Ascending aorta (tissue), 2 donors: Measurements from ENCODE around the gene LYPD3. TPM values are rescaled to one million over a fixed set of nuclear protein-coding genes. Genes with fewer than 3 reads are reported as not detected.

ENCODE experiments used
- DNase-seq, 2 donors: peaks; one replicate each; pipeline ENCODE4 v3.0.0-alpha.2; 2019; ENCODE audit warnings: low spot score in 2 of 2
- H3K27ac ChIP-seq, 2 donors: fragments of 200-600 bp; sonication (generic); one replicate each; pipeline ENCODE4 v1.5.1; 2016 to 2017; ENCODE audit warnings: mild to moderate bottlenecking in 1 of 2
- H3K27me3 ChIP-seq: fragments of 200-600 bp; sonication (generic); one replicate; pipeline ENCODE4 v1.5.1; 2017
- H3K36me3 ChIP-seq, 2 donors: fragments of 200-600 bp; sonication (generic); one replicate each; pipeline ENCODE4 v1.5.1; 2016
- H3K4me1 ChIP-seq, 2 donors: fragments of 200-600 bp; sonication (generic); one replicate each; pipeline ENCODE4 v1.5.1; 2016 to 2017; ENCODE audit warnings: mild to moderate bottlenecking in 1 of 2
- H3K4me3 ChIP-seq, 2 donors: fragments of 200-600 bp; sonication (generic); one replicate each; pipeline ENCODE4 v1.5.1; 2016 to 2017; ENCODE audit warnings: mild to moderate bottlenecking in 1 of 2
- H3K9me3 ChIP-seq, 2 donors: fragments of 200-600 bp; sonication (generic); one replicate each; pipeline ENCODE4 v1.5.1; 2016
- intact Hi-C: fragments of 100-400 bp; cut with DNase I; formaldehyde crosslinking; loops from one replicate; pipeline ENCODE4 v1.15.1; 2023
- total RNA-seq: library from RNA; depleted of rRNA; stranded (reverse); fragments of >200 nt; gene quantifications from one replicate; pipeline ENCODE4 v1.1.0, GENCODE V29; 2016
- TF ChIP-seq, protein P1 (sequence below), 3 experiments: fragments of 200-600 bp in 2 of 3; fragments of 450-650 bp in 1 of 3; sonication (generic) in 2 of 3; IDR thresholded peaks; one replicate each; pipeline ENCODE4 v1.5.1; 2016 to 2019; ENCODE audit warnings: antibody characterized with exemption in 3 of 3, mild to moderate bottlenecking in 1 of 3, moderate library complexity in 1 of 3

Gene LYPD3
- total RNA-seq, 1 donor from 2014 or later, result not detected

DNA sequence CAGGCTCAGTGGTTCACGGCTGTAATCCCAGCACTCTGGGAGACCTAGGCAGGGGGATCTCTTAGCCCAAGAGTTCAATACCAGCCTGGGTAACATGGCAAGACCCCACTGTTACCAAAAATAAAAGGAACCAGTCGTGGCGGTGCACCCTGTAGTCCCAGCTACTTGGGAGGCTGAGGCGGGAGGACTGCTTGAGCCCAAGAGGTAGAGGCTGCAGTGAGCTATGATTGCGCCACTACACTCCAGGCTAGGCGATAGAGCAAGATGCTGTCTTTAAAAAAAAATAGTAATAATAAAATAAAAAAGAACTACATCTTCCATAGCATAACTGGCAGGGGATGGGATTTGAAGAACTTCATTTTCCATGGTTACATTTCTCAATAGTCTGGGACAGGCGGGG lies 3.0 kb downstream of the LYPD3 start:
- intact Hi-C loops, result loop anchor here (2.0 kb wide), 2 partner anchors 64 to 206 kb away; partner anchors contain the start of gene ETHE1
- Histone ChIP-seq H3K4me3 (peak overlapping the region in 1 of 2 donors; percentile 69), H3K9me3 (no peaks in the 10 kb centered on the region), H3K27ac (no peak overlapping the region), H3K4me1 (peaks cover 0 to 8% of the 10 kb centered on the region in 2 donors), H3K36me3 (no peaks in the 10 kb centered on the region), H3K27me3 (no peaks in the 10 kb centered on the region)
- TF ChIP-seq, protein P1, sequence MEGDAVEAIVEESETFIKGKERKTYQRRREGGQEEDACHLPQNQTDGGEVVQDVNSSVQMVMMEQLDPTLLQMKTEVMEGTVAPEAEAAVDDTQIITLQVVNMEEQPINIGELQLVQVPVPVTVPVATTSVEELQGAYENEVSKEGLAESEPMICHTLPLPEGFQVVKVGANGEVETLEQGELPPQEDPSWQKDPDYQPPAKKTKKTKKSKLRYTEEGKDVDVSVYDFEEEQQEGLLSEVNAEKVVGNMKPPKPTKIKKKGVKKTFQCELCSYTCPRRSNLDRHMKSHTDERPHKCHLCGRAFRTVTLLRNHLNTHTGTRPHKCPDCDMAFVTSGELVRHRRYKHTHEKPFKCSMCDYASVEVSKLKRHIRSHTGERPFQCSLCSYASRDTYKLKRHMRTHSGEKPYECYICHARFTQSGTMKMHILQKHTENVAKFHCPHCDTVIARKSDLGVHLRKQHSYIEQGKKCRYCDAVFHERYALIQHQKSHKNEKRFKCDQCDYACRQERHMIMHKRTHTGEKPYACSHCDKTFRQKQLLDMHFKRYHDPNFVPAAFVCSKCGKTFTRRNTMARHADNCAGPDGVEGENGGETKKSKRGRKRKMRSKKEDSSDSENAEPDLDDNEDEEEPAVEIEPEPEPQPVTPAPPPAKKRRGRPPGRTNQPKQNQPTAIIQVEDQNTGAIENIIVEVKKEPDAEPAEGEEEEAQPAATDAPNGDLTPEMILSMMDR (IDR thresholded peaks at IDR 0.05), result no peak
- no peak for DNase-seq

DNA sequence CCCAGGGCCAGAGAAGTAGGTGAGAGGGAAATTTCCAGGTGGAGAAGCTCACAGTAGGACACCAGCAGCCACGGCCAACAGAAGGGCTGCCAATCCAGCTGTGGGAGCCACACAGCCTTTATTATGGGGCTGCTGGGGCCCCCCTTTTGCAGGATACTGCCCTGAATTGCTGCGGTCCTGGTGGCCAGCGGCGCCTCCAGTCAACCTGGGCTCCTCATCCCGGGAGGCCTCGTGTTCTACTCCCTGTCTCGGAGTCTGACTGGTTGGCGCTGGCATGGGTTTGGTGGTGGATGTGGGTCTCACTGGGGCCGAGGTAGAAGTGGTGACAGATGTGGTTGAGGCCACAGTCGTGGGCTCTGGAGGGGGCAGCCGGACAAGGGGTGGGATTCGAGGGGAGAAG lies 4.1 kb downstream of the LYPD3 start:
- Histone ChIP-seq H3K4me3 (no peak overlapping the region), H3K9me3 (no peaks in the 10 kb centered on the region), H3K27ac (no peak overlapping the region), H3K4me1 (peaks cover 0 to 8% of the 10 kb centered on the region in 2 donors), H3K36me3 (no peaks in the 10 kb centered on the region), H3K27me3 (no peaks in the 10 kb centered on the region)
- no peak for DNase-seq
- TF ChIP-seq, protein P1 (IDR thresholded peaks at IDR 0.05), result no peak
- intact Hi-C loops, result no loop called here

DNA sequence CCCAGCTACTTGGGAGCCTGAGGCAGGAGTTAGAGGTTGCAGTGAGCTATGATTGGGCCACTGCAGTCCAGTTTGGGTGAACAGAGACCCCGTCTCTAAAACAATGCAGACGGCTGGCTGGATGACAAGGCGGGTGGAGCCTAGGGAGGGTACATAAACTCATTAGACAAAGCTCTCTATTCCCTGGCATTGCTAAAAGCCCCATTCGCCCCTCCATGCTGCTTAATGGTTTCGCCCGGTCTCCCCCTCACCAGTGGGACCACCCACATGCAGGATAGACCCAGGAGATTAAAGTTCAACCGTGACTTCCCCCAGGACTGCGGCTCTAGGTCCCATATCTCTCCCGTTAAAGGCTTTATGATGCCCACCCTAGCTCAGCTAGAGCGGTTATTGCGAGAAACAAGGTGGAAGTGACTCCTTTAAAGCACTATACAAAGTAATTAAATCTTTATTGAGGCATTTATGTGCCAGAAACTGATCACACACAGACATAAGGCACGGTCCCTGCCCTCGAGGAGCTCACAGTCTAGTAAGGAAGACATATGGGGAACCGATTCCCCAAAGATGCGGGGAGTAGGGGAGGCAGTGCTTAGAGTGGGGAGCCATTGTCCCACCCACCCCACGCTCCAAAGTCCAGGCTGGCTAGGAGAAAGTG lies 4.9 kb downstream of the LYPD3 start:
- Histone ChIP-seq H3K4me3 (no peak overlapping the region), H3K4me1 (peaks cover 0 to 8% of the 10 kb centered on the region in 2 donors), H3K27me3 (no peaks in the 10 kb centered on the region), H3K36me3 (no peaks in the 10 kb centered on the region), H3K9me3 (no peaks in the 10 kb centered on the region), H3K27ac (no peak overlapping the region)
- intact Hi-C loops, result no loop called here
- DNase-seq, result no peak
- TF ChIP-seq, protein P1 (IDR thresholded peaks at IDR 0.05), result no peak

DNA sequence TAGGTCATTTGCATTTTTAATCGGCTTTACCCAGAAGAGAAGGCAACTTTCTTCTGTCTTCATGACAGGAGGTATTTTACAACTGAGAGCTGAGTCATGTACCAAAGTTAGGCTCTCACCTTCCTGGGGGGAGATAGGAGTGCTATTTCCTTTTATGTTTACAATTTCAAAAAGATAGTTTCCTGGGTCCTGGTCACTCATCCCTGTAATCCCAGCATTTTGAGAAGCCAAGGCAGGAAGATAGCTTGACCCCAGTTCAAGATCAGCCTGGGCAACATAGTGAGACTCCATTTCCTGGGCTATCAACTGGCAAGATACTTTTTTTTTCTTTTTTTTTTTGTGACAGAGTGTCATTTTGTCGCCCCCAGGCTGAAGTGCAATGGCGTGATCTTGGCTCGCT lies 7.6 kb downstream of the LYPD3 start:
- H3K4me3 ChIP-seq, result no peak overlapping the region
- TF ChIP-seq, protein P1 (IDR thresholded peaks at IDR 0.05), result no peak
- peaks cover 0 to under 1% of the 10 kb centered on the region in 2 donors for H3K4me1 ChIP-seq
- no peaks in the 10 kb centered on the region for H3K9me3 ChIP-seq
- DNase-seq, result no peak
- H3K27ac ChIP-seq, result no peak overlapping the region
- intact Hi-C loops, result no loop called here
- no peaks in the 10 kb centered on the region for H3K36me3 ChIP-seq
- H3K27me3 ChIP-seq, result no peaks in the 10 kb centered on the region

DNA sequence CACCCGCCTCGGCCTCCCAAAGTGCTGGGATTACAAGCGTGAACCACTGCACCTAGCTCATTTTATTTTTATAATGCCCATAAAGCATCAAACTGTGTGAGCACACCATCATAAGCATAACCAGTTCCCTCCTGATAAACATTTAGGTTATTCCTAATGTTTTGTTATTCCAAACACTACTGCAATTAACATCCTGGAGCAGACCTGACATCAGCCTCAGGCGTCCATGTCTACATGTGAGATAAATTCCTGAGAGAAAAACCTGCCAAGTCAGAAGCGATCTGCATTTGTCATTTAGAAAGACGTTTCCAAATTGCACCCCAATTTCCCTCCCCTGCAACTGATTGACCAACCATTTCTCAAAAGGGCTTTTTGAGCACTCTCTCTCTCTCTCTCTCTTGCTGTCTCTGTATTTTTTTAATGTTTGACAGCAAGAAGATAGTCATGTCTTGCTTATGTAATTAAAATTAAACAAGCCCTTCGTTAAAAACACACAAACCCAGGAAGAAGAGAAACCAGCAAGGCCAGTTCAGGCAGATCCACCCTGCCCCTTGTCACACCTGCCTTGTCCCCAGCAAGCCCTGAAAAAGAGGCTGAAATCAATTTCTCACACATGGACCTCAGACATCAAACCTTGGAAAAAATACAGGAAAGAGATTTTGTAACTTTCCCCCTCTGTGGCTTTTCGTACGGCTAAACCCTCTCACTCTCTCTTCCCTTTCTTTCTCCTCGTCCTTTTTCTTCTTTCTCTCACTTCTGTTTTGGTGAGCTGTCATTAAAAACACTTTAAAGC lies 9.9 kb downstream of the LYPD3 start:
- Histone ChIP-seq H3K9me3 (no peaks in the 10 kb centered on the region), H3K36me3 (no peaks in the 10 kb centered on the region), H3K27ac (no peak overlapping the region), H3K4me1 (no peaks in the 10 kb centered on the region), H3K4me3 (no peak overlapping the region), H3K27me3 (no peaks in the 10 kb centered on the region)
- intact Hi-C loops, result no loop called here
- no peak for DNase-seq
- TF ChIP-seq, protein P1 (IDR thresholded peaks at IDR 0.05), result no peak
